HepG2 (cell line): ENCODE measurements around the gene SSC5D. TPM values are rescaled to one million over a fixed set of nuclear protein-coding genes. Genes with fewer than 3 reads are reported as not detected.

Experiments used
- ATF4 ChIP-seq, 2 experiments: fragments of 450-650 bp in 1 of 2; sonication (generic) in 1 of 2; formaldehyde crosslinking; IDR thresholded peaks; 2 replicates each; pipeline versions ENCODE4 v1.5.0 to v1.8.0; 2020 to 2022; ENCODE audit warnings: mild to moderate bottlenecking in 1 of 2, missing genetic modification reagents in 1 of 2
- CBX1 ChIP-seq: IDR thresholded peaks from one replicate; pipeline ENCODE4 v1.6.1; 2016; ENCODE audit warnings: antibody characterized with exemption, low read depth
- EP300 ChIP-seq, 3 experiments: sonication (generic) in 1 of 3; formaldehyde crosslinking in 1 of 3; IDR thresholded peaks; 2 replicates each; pipeline versions ENCODE4 v1.5.1 to v1.6.1; 2011 to 2020; ENCODE audit warnings: low read depth in 2 of 3, low read length in 2 of 3, borderline replicate concordance in 1 of 3, improper control_type of control experiment in 1 of 3, mild to moderate bottlenecking in 1 of 3, missing genetic modification reagents in 1 of 3, moderate library complexity in 1 of 3
- GFI1 ChIP-seq: sonication (generic); formaldehyde crosslinking; IDR thresholded peaks from 2 replicates; pipeline ENCODE4 v1.5.0; 2020; ENCODE audit warnings: missing genetic modification reagents, mild to moderate bottlenecking, borderline replicate concordance
- IRF1 ChIP-seq: sonication (generic); formaldehyde crosslinking; IDR thresholded peaks from 2 replicates; pipeline ENCODE4 v1.4.0; 2020; ENCODE audit warnings: low read depth, mild to moderate bottlenecking, missing genetic modification reagents
- NFAT5 ChIP-seq: sonication (generic); formaldehyde crosslinking; IDR thresholded peaks from 2 replicates; pipeline ENCODE4 v1.4.0; 2020; ENCODE audit warnings: missing genetic modification reagents
- SMARCC2 ChIP-seq: fragments of 450-650 bp; IDR thresholded peaks from 2 replicates; pipeline ENCODE4 v1.6.1; 2017; ENCODE audit warnings: antibody characterized with exemption, mild to moderate bottlenecking
- SP140L ChIP-seq: sonication (generic); formaldehyde crosslinking; IDR thresholded peaks from 2 replicates; pipeline ENCODE4 v1.4.0; 2020; ENCODE audit warnings: missing genetic modification reagents, borderline replicate concordance
- USF2 ChIP-seq, 2 experiments: sonication (generic) in 1 of 2; formaldehyde crosslinking in 1 of 2; IDR thresholded peaks; 2 replicates each; pipeline versions ENCODE4 v1.5.1 to v1.6.1; 2011 to 2020; ENCODE audit warnings: borderline replicate concordance in 1 of 2, low read depth in 1 of 2, low read length in 1 of 2, mild to moderate bottlenecking in 1 of 2, missing genetic modification reagents in 1 of 2, moderate library complexity in 1 of 2
- WIZ ChIP-seq: sonication (generic); formaldehyde crosslinking; IDR thresholded peaks from 2 replicates; pipeline ENCODE4 v1.5.1; 2020; ENCODE audit warnings: mild to moderate bottlenecking, missing genetic modification reagents
- ZNF510 ChIP-seq: sonication (generic); formaldehyde crosslinking; IDR thresholded peaks from 2 replicates; pipeline ENCODE4 v1.4.0; 2020; ENCODE audit warnings: low read depth, mild to moderate bottlenecking, missing genetic modification reagents
- polyA plus RNA-seq, 8 experiments: library from polyadenylated mRNA; depleted of rRNA in 3 of 8; stranded (reverse) in 7 of 8; unstranded in 1 of 8; fragments of >200 nt; fragmentation: Illumina TruSeq in 4 of 8; extraction: Trizol in 4 of 8; gene quantifications; 2 replicates each; pipeline versions ENCODE4 v1.2.1 to v1.2.3, GENCODE V29; 2011 to 2016; ENCODE audit warnings: low read depth in 4 of 8, missing spikeins in 1 of 8, mixed read lengths in 1 of 8; ENCODE audit not compliant: insufficient read depth in 1 of 8
- total RNA-seq, 5 experiments: library from RNA; depleted of rRNA; stranded (reverse); fragments of >200 nt; fragmentation: Illumina TruSeq; extraction: Trizol; gene quantifications; 2 replicates each; pipeline ENCODE4 v1.2.3, GENCODE V29; 2016; ENCODE audit warnings: low read depth in 1 of 5

SSC5D gene
- total and polyA plus RNA-seq, 2 of the 13 experiments (the other 11 are each of a cell fraction or from before 2014, with no cell fraction given): not detected

- TF ChIP-seq SMARCC2 (no peak), NFAT5 (CRISPR knock-in tag) (peak; percentile 75), EP300 (IDR thresholded peaks at IDR 0.05; ENCODE audit: low read depth in 2 of 2, low read length in 2 of 2) (no peak), EP300 (CRISPR knock-in tag; IDR thresholded peaks at IDR 0.05; ENCODE audit: borderline replicate concordance) (no peak), ATF4 (CRISPR knock-in tag; IDR thresholded peaks at IDR 0.05) (0 out of 4 replicates have a peak, but pooled peaks of 1 of the 2 experiments have one; percentile 9), CBX1 (peak; percentile 51), USF2 (IDR thresholded peaks at IDR 0.05; ENCODE audit: low read depth, low read length) (peak; percentile 88), USF2 (CRISPR knock-in tag; IDR thresholded peaks at IDR 0.05; ENCODE audit: borderline replicate concordance) (peak; percentile 91; the same call in 1 of the 2 replicates), SP140L (CRISPR knock-in tag) (no peak), WIZ (CRISPR knock-in tag) (no peak), IRF1 (CRISPR knock-in tag) (no peak), GFI1 (CRISPR knock-in tag) (peak; percentile 44; the same call in 1 of the 2 replicates), ZNF510 (CRISPR knock-in tag) (no peak)
Observed at GRCh38 chr19:55461259-55461973, 26.8 kb upstream of the SSC5D start, which contains the start of gene ISOC2 (continued).
